GM18502 (cell line): ENCODE results near the gene NAT10.
A peak's percentile ranks its signal among the peaks of the same experiment; 100 is the strongest.
"Not testable (repeated sequence)": the region's sequence is repeated elsewhere in the genome, so short reads cannot be mapped to it uniquely, and the experiment has no call there.

ENCODE experiments used
- ATAC-seq: cut with Tn5 transposase; IDR thresholded peaks from one replicate; pipeline ENCODE4 v1.9.1; 2021; ENCODE audit warnings: mild to moderate bottlenecking; ENCODE audit not compliant: unreplicated experiment, poor library complexity

NAT10 gene

GRCh38 chr11:34165786-34166555 lies 60.5 kb downstream of the NAT10 start:
- no peak for ATAC-seq

DNA sequence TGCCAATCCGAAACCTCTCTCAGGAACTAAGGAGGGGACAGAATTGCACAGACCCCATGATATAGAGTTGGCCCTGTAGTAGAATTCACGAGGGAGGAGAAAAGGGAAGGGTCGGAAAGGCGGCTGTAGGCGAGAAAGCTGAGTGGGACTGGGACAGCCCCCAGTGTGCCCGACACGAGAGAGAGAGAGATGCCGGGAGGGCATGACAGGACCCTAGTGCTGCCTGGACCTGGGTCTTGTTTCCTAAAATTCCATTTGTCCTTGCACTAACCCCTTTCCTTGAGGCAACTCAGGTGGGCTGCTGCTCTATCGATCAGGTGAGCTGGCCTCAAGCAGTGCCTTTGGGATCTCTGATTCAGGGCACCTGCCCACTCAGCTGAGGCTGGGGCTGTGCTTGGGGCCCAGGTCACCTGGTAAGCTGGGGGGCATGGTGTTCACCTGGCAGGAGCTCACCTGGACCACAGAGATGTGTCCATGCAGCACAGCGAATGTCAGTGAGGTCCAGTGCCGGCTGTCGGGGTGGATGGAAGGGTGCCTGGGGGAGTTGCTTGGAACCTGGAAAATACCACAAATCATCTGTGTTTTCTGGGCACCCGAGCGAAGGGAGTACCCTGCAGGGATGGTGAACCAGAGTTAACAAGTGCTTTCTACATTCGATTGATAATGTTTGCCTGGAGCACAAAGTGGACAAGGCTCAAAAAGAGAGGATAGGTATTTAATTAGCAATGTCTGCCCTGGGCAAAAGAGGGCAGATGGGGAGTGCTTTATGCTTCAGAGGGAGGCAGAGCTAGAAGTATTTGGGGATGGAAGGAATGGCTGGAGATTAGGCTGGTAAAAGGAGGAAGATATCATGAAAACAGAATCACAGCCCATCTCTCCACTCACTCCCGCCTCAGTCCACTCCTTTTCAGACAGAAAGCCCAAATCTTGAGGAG lies 61.6 kb downstream of the NAT10 start:
- no peak for ATAC-seq

DNA sequence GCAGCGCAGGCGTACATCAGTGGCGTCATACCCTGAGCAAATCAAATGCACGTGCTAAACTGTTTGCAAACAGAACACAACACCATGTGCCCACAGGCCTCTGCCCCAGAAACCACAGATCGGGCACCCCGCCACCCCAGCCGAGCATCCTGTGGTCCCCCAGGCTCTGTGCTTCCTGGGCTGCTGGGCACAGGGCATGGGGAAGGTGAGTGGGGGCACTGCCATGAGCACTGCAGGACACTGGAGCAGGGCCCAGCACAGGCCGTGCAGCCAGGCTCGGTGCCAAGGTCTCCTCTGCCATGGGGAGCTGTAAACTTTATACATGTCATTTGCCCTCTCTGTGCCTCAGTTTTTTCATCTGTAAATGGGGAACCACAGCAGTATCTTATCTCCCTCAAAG lies 62.5 kb downstream of the NAT10 start:
- no peak for ATAC-seq

DNA sequence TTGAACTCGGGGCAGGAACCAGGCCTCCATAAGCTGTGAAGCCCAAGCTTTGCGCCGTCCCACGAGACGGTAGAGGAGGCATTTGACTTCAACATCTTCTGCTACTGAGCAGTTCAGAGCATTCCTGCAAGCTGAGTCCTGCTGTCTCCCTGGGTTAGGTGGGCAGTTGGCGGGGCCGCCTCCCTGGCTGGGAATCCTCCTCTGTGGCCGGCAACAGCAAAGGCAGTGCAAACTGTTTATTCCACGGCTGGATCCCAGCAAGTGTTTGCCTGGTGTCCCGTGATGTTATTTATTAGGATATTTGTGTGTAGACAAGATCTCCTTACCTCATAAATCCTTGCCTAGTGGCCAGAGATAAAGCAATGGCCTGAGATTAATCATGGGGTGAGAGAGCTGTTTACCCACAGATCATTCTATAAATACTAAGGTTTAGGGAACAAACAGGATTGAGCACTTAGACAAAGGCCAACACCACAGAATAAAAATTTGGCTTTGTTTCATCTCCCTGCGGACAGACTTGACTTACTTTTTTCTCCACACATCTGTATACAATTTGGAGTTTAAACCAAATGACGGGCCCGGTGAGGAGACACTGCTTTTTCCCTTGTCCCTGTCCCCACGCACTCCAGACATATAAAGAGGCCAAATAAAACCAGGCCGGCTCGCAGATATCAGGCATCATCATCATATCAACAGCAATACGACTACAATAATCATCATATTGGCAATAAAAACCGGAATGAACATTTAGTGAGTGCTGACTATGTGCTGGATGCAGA lies 63.4 kb downstream of the NAT10 start:
- ATAC-seq, result no peak

DNA sequence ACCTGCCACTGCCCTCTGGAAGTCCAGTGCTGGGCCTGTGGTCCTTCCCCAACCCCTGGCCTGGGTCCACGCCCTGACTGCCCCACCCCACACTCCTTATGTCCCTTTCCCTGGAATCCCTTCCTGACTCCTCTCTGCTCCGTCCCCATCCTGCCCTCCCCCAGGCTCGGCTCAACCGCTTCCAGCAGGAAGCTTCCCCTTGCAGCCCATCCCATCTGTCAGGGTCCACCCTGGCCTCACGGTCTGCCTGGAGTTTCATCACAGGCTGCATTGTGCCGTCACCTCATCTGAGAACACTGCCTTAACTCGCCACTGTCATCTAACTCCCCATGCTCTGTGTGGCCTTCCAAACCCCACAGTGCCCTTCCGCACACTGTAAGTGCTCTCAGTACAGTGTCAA lies 64.3 kb downstream of the NAT10 start:
- ATAC-seq, result no peak

DNA sequence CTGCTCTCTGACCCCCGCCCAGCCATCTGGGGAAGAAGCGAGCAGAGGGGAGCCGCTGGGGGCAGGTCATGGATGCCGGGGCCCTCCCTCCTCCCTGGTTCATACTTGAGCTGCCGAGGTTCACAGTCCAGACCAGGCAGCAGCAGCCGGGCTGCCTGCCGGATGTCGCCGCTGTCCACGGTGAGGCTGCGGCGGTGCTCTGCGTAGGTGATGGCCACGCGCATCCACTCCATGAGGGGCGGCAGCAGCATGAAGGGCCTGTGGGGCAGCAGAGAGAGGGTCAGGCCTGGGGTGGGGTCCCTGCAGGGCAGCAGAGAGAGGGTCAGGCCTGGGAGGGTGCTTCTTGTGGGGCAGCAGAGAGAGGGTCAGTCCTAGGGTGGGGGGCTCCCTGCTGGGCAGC lies 67.6 kb downstream of the NAT10 start:
- no peak for ATAC-seq

DNA sequence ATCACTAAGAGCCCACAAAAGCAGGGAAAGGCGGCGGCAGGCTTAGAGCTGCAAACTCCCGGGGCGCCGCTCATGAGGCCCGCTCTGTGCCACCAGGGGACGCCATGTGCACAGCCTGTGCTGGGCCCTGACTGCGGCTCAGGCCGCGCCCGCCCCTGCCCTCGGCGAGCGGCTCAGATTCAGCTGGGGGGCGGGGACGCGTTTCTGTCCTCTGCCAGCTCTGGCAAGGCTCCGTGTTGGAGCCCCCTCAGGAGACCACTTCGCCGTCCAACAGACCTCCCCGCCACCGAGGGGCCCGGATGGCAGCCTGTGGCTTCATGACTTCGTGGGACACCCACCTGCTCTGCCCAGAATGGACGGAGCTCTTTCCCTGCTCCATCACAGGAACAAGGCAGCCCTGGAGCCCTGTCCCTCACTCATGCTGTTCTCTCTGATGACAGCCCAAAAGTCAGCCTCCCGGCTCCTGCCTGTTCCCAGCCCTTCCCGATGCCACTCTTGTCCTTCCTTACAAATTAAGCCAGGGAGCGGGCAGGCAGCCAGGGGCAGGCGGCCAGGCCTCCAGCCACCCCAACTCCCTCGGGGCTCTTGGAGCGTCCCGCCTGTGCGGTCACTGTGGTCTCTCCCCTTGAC lies 69.1 kb downstream of the NAT10 start:
- peak; percentile 91 for ATAC-seq

DNA sequence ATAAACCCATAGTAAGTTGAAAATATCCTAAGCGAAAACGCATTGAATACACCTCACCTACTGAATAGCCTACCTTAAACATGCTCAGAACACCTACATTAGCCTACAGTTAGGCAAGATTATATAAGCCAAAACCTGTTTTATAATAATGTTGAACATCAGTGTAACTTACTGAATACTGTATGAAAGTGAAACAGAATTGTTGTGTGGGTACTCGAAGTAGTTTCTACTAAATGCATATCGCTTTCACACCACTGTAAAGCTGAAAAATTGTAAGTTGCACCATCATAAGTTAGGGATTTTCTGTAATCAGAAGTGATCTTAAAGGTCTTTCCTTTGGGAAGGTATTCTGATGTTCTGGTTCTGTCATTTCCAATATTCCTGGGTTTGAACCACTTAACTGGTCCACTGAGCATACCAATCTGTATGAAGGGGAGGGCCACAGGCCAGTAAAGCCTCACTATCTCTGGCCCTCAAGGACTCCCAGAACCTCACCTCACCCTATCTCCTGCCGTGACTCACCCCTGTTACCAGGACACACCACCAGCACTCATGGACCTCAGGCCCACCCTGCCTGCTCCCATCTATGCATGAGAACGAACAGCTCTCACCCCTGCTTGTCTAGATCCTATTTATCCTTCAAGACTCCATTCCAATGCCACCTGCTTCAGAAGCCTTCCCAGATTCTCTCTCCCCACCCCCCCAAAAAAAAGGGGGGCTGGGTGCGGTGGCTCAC lies 70.0 kb downstream of the NAT10 start:
- no peak for ATAC-seq

GRCh38 chr11:34176751-34177209 lies 71.4 kb downstream of the NAT10 start:
- ATAC-seq, result no peak

- no peak for ATAC-seq
Observed at GRCh38 chr11:34178209-34178821, 72.9 kb downstream of the NAT10 start.

- ATAC-seq, result no peak
Observed at GRCh38 chr11:34179026-34179675, 73.7 kb downstream of the NAT10 start.

DNA sequence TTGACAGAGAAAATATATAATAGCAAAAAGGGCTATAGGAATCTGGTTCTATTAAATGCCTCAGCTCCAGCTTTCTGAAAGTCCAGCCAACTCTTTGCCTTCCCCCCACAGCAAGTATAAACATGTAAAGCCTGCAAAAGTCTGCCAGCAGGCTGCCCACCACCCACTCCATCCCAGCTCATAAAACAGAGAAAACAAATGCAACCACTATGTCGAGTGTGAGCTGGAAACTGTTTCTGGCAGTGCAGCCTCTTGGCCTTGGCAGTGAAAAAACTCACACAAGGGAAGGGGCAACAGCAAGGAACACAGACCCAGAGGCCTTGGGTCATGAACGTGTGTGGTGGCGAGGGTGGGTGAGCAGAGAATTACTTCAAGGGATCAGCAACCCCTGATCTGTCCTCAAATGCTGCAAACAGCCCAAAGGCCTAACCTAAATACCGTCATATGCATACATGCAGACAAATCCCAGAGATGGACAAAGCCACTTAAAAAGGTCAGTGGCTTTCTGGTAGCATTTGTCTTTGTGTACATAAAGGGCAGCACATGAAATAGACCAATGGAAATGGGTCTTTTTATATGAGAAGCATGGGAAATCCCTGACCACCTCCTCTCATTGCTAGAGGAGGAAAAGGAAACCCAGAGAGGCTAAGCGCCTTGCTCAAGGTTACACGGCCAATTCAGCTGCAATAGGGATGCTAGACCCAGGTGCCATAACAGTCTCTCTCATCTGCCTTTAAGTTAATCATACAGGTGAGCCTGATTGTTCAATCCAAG lies 74.8 kb downstream of the NAT10 start:
- ATAC-seq, result no peak

DNA sequence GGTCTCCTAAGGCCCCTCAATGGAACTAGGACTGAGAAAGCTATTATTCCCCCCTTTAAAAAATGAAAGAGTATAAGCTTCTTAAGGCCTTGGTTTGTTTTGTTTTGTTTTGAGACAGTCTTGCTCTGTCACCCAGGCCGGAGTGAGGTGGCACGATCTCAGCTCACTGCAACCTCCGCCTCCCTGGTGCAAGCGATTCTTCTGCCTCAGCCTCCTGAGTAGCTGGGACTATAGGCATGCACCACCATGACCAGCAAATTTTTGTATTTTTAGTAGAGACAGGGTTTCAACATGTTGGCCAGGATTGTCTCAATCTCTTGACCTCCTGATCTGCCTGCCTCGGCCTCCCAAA lies 75.4 kb downstream of the NAT10 start:
- not testable (repeated sequence) for ATAC-seq

GRCh38 chr11:34181251-34181650 lies 75.8 kb downstream of the NAT10 start:
- no peak for ATAC-seq

DNA sequence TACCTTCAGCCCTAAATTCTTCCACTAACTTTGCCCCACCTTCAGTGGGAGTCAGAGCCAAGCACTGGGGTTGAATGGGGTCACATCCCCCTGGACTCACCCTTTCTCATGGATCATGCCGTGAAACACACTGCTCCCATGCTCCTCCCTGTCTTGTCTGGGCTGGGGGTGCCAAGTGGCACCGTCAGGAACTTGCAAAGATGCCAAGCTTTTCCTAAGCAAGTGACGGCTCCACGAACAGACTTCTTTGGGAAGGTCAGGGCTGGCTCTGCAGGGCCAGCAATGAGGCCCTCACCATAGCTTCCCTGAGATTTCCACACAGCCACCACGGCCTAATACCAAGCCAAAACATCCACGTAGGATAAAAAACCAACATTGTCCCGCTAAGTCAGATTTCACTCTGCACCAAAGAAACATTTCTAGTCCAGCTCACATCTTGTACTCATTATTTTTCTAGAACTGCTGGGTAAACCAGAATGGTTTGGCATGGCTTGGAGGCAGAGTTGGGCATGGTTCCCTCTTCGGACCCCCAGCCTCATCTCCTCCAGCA lies 76.5 kb downstream of the NAT10 start:
- no peak for ATAC-seq

- ATAC-seq, result no peak
Observed at GRCh38 chr11:34182425-34182824, 77.0 kb downstream of the NAT10 start.

DNA sequence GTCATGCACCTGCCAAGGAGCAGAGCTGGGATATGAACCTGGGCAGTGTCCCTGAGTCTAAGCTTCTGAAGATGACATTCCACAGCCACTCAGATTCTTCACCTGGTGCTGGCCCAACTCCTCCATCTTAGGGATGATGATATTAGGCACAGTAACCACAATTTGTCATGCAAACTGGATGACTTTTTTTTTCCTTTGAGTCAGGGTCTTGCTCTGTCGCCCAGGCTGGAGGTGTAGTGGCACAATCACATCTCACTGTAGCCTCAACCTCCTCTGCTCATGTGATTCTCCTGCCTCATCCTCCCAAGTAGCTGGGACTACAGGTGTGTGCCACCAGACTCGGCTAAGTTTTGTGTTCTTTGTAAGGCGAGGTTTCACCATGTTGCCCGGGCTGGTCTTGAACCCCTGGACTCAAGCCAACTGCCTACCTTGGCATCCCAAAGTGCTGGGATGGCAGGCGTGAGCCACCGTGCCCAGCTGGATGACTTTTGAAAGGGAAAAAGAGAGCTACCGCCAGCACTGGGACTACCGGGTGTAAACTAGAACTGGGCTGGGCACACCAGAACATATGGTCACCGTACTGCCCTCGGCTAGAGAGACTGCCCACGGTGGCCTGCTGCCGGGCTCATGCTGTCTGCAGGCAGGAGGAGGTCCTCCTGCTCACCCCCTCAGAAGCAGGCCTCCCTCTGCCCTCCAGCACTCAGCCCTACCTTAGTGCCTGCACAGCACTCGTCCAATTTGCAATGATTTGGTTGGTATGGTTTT lies 77.7 kb downstream of the NAT10 start:
- no peak for ATAC-seq
